Transverse colon (tissue), 3 donors: Measurements from ENCODE around the gene SIGLEC10.

ENCODE experiments used
- POLR2A ChIP-seq: fragments of 450-650 bp; IDR thresholded peaks from one replicate; pipeline ENCODE4 v1.6.1; 2016; ENCODE audit warnings: antibody characterized with exemption, mild to moderate bottlenecking, moderate library complexity
- TF ChIP-seq, protein P1 (sequence below), 5 experiments: fragments of 200-600 bp in 3 of 5; fragments of 450-650 bp in 2 of 5; sonication (generic) in 3 of 5; IDR thresholded peaks; 1 replicate in 2 of 5; 2 replicates in 3 of 5; pipeline ENCODE4 v1.5.1; 2016 to 2017; ENCODE audit warnings: antibody characterized with exemption in 5 of 5, inconsistent platforms in 3 of 5, mild to moderate bottlenecking in 2 of 5, moderate library complexity in 1 of 5

DNA sequence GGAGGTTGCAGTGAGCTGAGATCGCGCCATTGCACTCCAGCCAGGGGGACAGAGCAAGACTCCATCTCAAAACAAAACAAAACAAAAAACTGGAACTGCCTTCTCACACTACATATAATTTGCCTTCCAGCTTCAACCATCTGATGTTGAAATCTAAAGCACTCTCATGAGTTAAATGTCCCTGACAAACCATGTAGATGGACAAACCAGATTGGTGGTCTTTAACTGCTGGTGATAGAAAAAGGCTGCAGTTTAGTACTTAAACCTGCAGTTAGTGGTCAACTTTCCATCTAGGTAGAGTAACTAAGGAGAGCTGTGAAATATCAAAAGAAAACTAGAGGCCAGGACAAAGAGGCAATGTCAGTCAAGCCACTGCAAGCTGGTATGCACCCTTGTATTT, 21.3 kb downstream of the SIGLEC10 start:
- TF ChIP-seq, protein P1, sequence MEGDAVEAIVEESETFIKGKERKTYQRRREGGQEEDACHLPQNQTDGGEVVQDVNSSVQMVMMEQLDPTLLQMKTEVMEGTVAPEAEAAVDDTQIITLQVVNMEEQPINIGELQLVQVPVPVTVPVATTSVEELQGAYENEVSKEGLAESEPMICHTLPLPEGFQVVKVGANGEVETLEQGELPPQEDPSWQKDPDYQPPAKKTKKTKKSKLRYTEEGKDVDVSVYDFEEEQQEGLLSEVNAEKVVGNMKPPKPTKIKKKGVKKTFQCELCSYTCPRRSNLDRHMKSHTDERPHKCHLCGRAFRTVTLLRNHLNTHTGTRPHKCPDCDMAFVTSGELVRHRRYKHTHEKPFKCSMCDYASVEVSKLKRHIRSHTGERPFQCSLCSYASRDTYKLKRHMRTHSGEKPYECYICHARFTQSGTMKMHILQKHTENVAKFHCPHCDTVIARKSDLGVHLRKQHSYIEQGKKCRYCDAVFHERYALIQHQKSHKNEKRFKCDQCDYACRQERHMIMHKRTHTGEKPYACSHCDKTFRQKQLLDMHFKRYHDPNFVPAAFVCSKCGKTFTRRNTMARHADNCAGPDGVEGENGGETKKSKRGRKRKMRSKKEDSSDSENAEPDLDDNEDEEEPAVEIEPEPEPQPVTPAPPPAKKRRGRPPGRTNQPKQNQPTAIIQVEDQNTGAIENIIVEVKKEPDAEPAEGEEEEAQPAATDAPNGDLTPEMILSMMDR (IDR thresholded peaks at IDR 0.05): no peak
- no peak for TF ChIP-seq POLR2A
